Ishikawa (cell line): ENCODE data around the gene FAM216A.

Experiments used
- EP300 ChIP-seq: IDR thresholded peaks from 2 replicates; pipeline ENCODE4 v1.6.1; 2012; ENCODE audit warnings: borderline replicate concordance
- RAD21 ChIP-seq: IDR thresholded peaks from 2 replicates; pipeline ENCODE4 v1.6.1; 2012; ENCODE audit warnings: low read depth
- TAF1 ChIP-seq: IDR thresholded peaks from 2 replicates; pipeline ENCODE4 v1.6.1; 2012; ENCODE audit warnings: low read depth, mild to moderate bottlenecking
- TF ChIP-seq, protein P1 (sequence below): IDR thresholded peaks from 2 replicates; pipeline ENCODE4 v1.6.1; 2012
- TF ChIP-seq, protein P2 (sequence below): IDR thresholded peaks from 2 replicates; pipeline ENCODE4 v1.6.1; 2012

DNA sequence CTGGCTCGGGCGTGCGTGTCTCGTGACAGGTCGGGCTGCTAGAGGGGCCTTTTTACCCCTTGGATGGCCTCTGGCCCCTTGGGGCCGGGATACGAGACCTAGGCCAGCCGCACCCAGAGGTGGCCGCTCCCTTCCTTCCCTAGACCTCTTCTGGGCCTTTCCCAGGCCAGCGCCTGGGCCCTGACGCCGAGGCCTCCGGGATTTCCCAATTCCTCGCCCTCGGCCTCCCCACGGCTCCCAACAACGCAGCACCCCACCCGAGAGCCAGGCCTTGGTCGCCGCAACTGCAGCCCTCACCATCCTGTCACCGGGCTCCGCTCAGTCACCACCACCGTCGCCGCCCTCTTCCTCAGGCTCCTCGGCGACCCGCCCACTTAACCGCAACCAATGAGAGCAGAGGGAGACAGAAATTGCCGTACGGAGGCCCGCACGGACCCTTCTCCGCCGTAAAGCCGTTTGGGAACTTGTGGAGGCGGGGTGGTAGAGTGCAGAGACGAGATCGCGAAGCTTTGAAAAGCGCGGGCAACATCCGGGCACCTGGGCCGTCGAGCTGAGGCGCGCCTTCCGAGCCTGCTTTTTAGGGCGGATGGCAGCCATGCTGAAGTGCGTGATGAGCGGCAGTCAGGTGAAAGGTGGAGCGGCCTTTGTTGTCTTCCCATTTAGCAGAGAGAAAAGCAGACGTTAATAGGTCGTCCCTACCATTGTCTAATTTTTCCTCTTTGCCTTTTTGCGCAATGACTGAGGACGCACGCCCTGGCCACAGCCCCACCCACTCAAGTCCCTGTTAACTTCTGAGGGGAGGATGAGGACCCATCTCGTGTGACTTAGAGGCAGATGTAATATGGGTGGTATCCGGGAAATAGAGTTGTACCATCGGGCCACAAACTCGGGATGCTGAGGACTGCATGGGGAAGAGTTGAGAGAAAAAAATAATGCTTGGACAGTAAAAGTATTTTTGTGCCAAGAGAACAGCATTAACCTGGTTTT, 33.4 kb downstream of the FAM216A start, which contains the start of the genes RAD9B and VPS29:
- no peak for TF ChIP-seq RAD21
- TF ChIP-seq TAF1: peak; percentile 75
- TF ChIP-seq EP300: peak; percentile 32; the same call in 1 of the 2 replicates
- TF ChIP-seq, protein P1, sequence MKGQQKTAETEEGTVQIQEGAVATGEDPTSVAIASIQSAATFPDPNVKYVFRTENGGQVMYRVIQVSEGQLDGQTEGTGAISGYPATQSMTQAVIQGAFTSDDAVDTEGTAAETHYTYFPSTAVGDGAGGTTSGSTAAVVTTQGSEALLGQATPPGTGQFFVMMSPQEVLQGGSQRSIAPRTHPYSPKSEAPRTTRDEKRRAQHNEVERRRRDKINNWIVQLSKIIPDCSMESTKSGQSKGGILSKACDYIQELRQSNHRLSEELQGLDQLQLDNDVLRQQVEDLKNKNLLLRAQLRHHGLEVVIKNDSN: no peak
- TF ChIP-seq, protein P2, sequence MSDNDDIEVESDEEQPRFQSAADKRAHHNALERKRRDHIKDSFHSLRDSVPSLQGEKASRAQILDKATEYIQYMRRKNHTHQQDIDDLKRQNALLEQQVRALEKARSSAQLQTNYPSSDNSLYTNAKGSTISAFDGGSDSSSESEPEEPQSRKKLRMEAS: peak; percentile 100
